HepG2 (cell line): ENCODE results near the gene DCDC1. TPM values are rescaled to one million over a fixed set of nuclear protein-coding genes. Genes with fewer than 3 reads are reported as not detected.

Source experiments
- ATAC-seq: fragments of 200-7000 bp; cut with Tn5 transposase; 3 replicates; pipeline ENCODE4 v1.9.1; 2020; ENCODE audit warnings: mild to moderate bottlenecking, moderate library complexity
- BruUV-seq: library from RNA; stranded (reverse); fragments of 400-500 nt; replicated peaks from 2 replicates; lab custom pipeline; 2021; lab: Mats Ljungman, UMichigan
- CTCF ChIA-PET: fragments of 300-600 bp; formaldehyde crosslinking; extraction: SDS; loops from one replicate; lab custom pipeline; 2021; ENCODE audit warnings: low total read pairs, inconsistent platforms, low intra/inter-chr PET ratio; lab: Yijun Ruan, JAX
- POLR2A ChIA-PET: fragments of 350-600 bp; sonication (Branson Sonifier 250); formaldehyde crosslinking; loops from one replicate; lab custom pipeline; 2020; ENCODE audit warnings: antibody characterized with exemption, inconsistent platforms; lab: Yijun Ruan, JAX
- DNase-seq: peaks from one replicate; pipeline ENCODE4 v3.0.0-alpha.2; 2015; ENCODE audit warnings: low spot score
- FAIRE-seq: peaks from 3 replicates; lab custom pipeline; 2011; peaks lifted over from hg19 to GRCh38; lab: Jason Lieb, UNC
- H2AFZ ChIP-seq: one replicate; pipeline ENCODE4 v1.6.1; 2011; ENCODE audit warnings: low read length, inconsistent platforms
- H3K27ac ChIP-seq: fragments of 300-600 bp; 3 replicates; pipeline ENCODE4 v1.8.0; 2011; ENCODE audit warnings: mixed run types, mild to moderate bottlenecking, mixed read lengths, low read length, inconsistent platforms; ENCODE audit not compliant: insufficient read depth; ENCODE audit errors: extremely low read length
- H3K27me3 ChIP-seq, 2 experiments: fragments of 200-600 bp in 1 of 2; 2 replicates in 1 of 2; 3 replicates in 1 of 2; pipeline versions ENCODE4 v1.6.0 to v1.8.0; 2011; ENCODE audit warnings: low read length in 2 of 2, mild to moderate bottlenecking in 2 of 2, moderate library complexity in 2 of 2, inconsistent platforms in 1 of 2; ENCODE audit not compliant: insufficient read depth in 2 of 2, control insufficient read depth in 1 of 2
- H3K36me3 ChIP-seq, 2 experiments: fragments of 200-600 bp in 1 of 2; replicated peaks in 1 of 2; 2 replicates in 1 of 2; 3 replicates in 1 of 2; pipeline versions ENCODE4 v1.5.1 to v1.8.0; 2011; ENCODE audit warnings: low read length in 2 of 2, inconsistent platforms in 1 of 2; ENCODE audit not compliant: insufficient read depth in 2 of 2, control insufficient read depth in 1 of 2
- H3K4me1 ChIP-seq: 2 replicates; pipeline ENCODE4 v1.5.1; 2012; ENCODE audit warnings: low read length, inconsistent platforms; ENCODE audit not compliant: insufficient read depth
- H3K4me2 ChIP-seq: 2 replicates; pipeline ENCODE4 v1.6.0; 2011; ENCODE audit warnings: low read depth, low read length, inconsistent platforms
- H3K4me3 ChIP-seq, 3 experiments: fragments of 200-600 bp in 1 of 3; sonication (generic), shearing (Covaris generic) in 1 of 3; replicated peaks in 1 of 3; 2 replicates each; pipeline ENCODE4 v1.5.1; 2011 to 2016; ENCODE audit warnings: low read length in 3 of 3, inconsistent platforms in 2 of 3, low read depth in 2 of 3, mild to moderate bottlenecking in 2 of 3, control low read depth in 1 of 3, mixed read lengths in 1 of 3; ENCODE audit not compliant: insufficient read depth in 1 of 3
- H3K79me2 ChIP-seq: one replicate; pipeline ENCODE4 v1.6.1; 2011; ENCODE audit warnings: low read length, inconsistent platforms; ENCODE audit not compliant: insufficient read depth
- H3K9ac ChIP-seq: 2 replicates; pipeline ENCODE4 v1.6.0; 2011; ENCODE audit warnings: mild to moderate bottlenecking, low read depth, low read length, inconsistent platforms; ENCODE audit not compliant: insufficient read depth
- H3K9me3 ChIP-seq: 2 replicates; pipeline ENCODE4 v1.5.1; 2012; ENCODE audit warnings: mild to moderate bottlenecking, low read length
- H4K20me1 ChIP-seq: 2 replicates; pipeline ENCODE4 v1.6.0; 2011; ENCODE audit warnings: inconsistent platforms, mild to moderate bottlenecking, low read length, moderate library complexity; ENCODE audit not compliant: insufficient read depth
- ARID2 ChIP-seq: sonication (generic); formaldehyde crosslinking; IDR thresholded peaks from 2 replicates; pipeline ENCODE4 v1.8.1; 2022; ENCODE audit warnings: mild to moderate bottlenecking, missing genetic modification reagents, borderline replicate concordance
- ATF4 ChIP-seq, 2 experiments: fragments of 450-650 bp in 1 of 2; sonication (generic) in 1 of 2; formaldehyde crosslinking; IDR thresholded peaks; 2 replicates each; pipeline versions ENCODE4 v1.5.0 to v1.8.0; 2020 to 2022; ENCODE audit warnings: mild to moderate bottlenecking in 1 of 2, missing genetic modification reagents in 1 of 2
- DPF2 ChIP-seq: sonication (generic); formaldehyde crosslinking; IDR thresholded peaks from 2 replicates; pipeline ENCODE4 v1.4.0; 2020; ENCODE audit warnings: mild to moderate bottlenecking, low read depth, missing genetic modification reagents, borderline replicate concordance
- GMEB1 ChIP-seq: sonication (generic); formaldehyde crosslinking; IDR thresholded peaks from 2 replicates; pipeline ENCODE4 v1.5.1; 2020; ENCODE audit warnings: missing genetic modification reagents, mild to moderate bottlenecking, borderline replicate concordance
- HNRNPL ChIP-seq: fragments of 200-400 bp; formaldehyde crosslinking; IDR thresholded peaks from 2 replicates; pipeline ENCODE4 v1.6.1; 2017; ENCODE audit warnings: mild to moderate bottlenecking, low read depth, low read length
- HNRNPLL ChIP-seq: fragments of 200-400 bp; formaldehyde crosslinking; IDR thresholded peaks from 2 replicates; pipeline ENCODE4 v1.6.1; 2017; ENCODE audit warnings: mild to moderate bottlenecking, low read depth, low read length; ENCODE audit not compliant: poor library complexity, severe bottlenecking
- NBN ChIP-seq: fragments of 450-650 bp; conservative IDR thresholded peaks from 2 replicates; pipeline ENCODE4 v1.6.1; 2017
- PLRG1 ChIP-seq: fragments of 450-650 bp; conservative IDR thresholded peaks from 2 replicates; pipeline ENCODE4 v1.6.1; 2016
- RNF2 ChIP-seq: fragments of 450-650 bp; conservative IDR thresholded peaks from 2 replicates; pipeline ENCODE4 v1.6.1; 2016; ENCODE audit warnings: low read depth
- SAP130 ChIP-seq: IDR thresholded peaks from 2 replicates; pipeline ENCODE4 v1.6.1; 2016; ENCODE audit warnings: low read depth
- ZNF264 ChIP-seq: sonication (generic); formaldehyde crosslinking; IDR thresholded peaks from 2 replicates; pipeline ENCODE4 v1.4.0; 2020; ENCODE audit warnings: missing genetic modification reagents
- ZNF446 ChIP-seq: sonication (generic); formaldehyde crosslinking; IDR thresholded peaks from 2 replicates; pipeline ENCODE4 v1.5.0; 2020; ENCODE audit warnings: mild to moderate bottlenecking, missing genetic modification reagents
- ZNF678 ChIP-seq: sonication (generic); formaldehyde crosslinking; IDR thresholded peaks from 2 replicates; pipeline ENCODE4 v1.4.0; 2020; ENCODE audit warnings: mild to moderate bottlenecking, missing genetic modification reagents
- WGBS: methylation state at CpG from one replicate; pipeline ENCODE4 v1.1.6; 2017; ENCODE audit warnings: low lambda C conversion rate; 5-methylcytosine and 5-hydroxymethylcytosine counted together
- in situ Hi-C: cut with HindIII; loops from 2 replicates; pipeline ENCODE4 v1.10.0; 2017; ENCODE audit warnings: low pct_unique_long_range_greater_than_20kb; ENCODE audit not compliant: extremely low pct_ligation_motif_present
- intact Hi-C: fragments of 100-400 bp; cut with micrococcal nuclease; formaldehyde crosslinking; loops from one replicate; pipeline ENCODE4 v1.10.0; 2022; ENCODE audit not compliant: unreplicated experiment
- polyA plus RNA-seq, 8 experiments: library from polyadenylated mRNA; depleted of rRNA in 3 of 8; stranded (reverse) in 7 of 8; unstranded in 1 of 8; fragments of >200 nt; fragmentation: Illumina TruSeq in 4 of 8; extraction: Trizol in 4 of 8; gene quantifications; 2 replicates each; pipeline versions ENCODE4 v1.2.1 to v1.2.3, GENCODE V29; 2011 to 2016; ENCODE audit warnings: low read depth in 4 of 8, missing spikeins in 1 of 8, mixed read lengths in 1 of 8; ENCODE audit not compliant: insufficient read depth in 1 of 8
- total RNA-seq, 5 experiments: library from RNA; depleted of rRNA; stranded (reverse); fragments of >200 nt; fragmentation: Illumina TruSeq; extraction: Trizol; gene quantifications; 2 replicates each; pipeline ENCODE4 v1.2.3, GENCODE V29; 2016; ENCODE audit warnings: low read depth in 1 of 5

DCDC1 gene
- total and polyA plus RNA-seq, 2 of the 13 experiments (the other 11 are each of a cell fraction or from before 2014, with no cell fraction given) = 0.12 to 0.27 TPM

- Histone ChIP-seq H2AFZ (no peak overlapping the region), H3K79me2 (no peaks in the 10 kb centered on the region), H3K27ac (no peak overlapping the region), H3K27me3 (no peaks in the 10 kb centered on the region), H3K9me3 (no peaks in the 10 kb centered on the region)
- BruUV-seq = no TSS peak
- in situ Hi-C loops = loop anchor here (25.0 kb wide), 1 partner anchor 775 kb away; no protein-coding TSS in a partner anchor
- CTCF ChIA-PET = no interaction called here
- TF ChIP-seq SAP130 (CRISPR knock-in tag) (no peak), HNRNPL (no peak), ZNF446 (CRISPR knock-in tag) (no peak), ZNF678 (CRISPR knock-in tag) (no peak), RNF2 (no peak)
- TF ChIP-seq, all 625 proteins: peak for 0
- Histone ChIP-seq H3K4me2 (no peak overlapping the region), H3K36me3 (no peaks in the 10 kb centered on the region), H4K20me1 (no peaks in the 10 kb centered on the region), H3K4me3 (no peak overlapping the region), H3K4me1 (no peaks in the 10 kb centered on the region), H3K9ac (no peak overlapping the region)
- POLR2A ChIA-PET = no interaction called here
- WGBS = 96% methylated on average over 2 of the region's 2 CpGs
- no peak for FAIRE-seq
- intact Hi-C loops = no loop called here
- no peak for ATAC-seq
- DNase-seq = no peak
Measured at GRCh38 chr11:31387379-31387778, 17.8 kb upstream of the DCDC1 start.

GRCh38 chr11:31383116-31383515 lies 13.6 kb upstream of the DCDC1 start:
- Histone ChIP-seq H3K27me3 (no peaks in the 10 kb centered on the region), H3K79me2 (no peaks in the 10 kb centered on the region), H4K20me1 (no peaks in the 10 kb centered on the region), H2AFZ (no peak overlapping the region), H3K4me3 (no peak overlapping the region), H3K9me3 (no peaks in the 10 kb centered on the region), H3K4me1 (no peaks in the 10 kb centered on the region), H3K4me2 (no peak overlapping the region), H3K36me3 (peaks cover 0 to 1% of the 10 kb centered on the region in 2 experiments; a peak in 2 of 5 replicates), H3K27ac (no peak overlapping the region), H3K9ac (no peak overlapping the region)
- DNase-seq (no peak), ATAC-seq (no peak), FAIRE-seq (no peak)
- CTCF ChIA-PET = no interaction called here
- TF ChIP-seq DPF2 (no peak), GMEB1 (no peak), ATF4 (CRISPR knock-in tag; IDR thresholded peaks at IDR 0.05) (no peak), NBN (no peak), ZNF264 (CRISPR knock-in tag) (no peak), PLRG1 (no peak), ARID2 (CRISPR knock-in tag) (no peak), HNRNPLL (no peak)
- POLR2A ChIA-PET = no interaction called here
- in situ Hi-C loops (loop anchor here (25.0 kb wide), 1 partner anchor 779 kb away; no protein-coding TSS in a partner anchor), intact Hi-C loops (no loop called here)
- no TSS peak for BruUV-seq
- 100% methylated on average over 1 of the region's 1 CpG for WGBS
